ENCODE measurements around the gene GK2. TPM values are rescaled to one million over a fixed set of nuclear protein-coding genes. Genes with fewer than 3 reads are reported as not detected.

GK2 gene
- total RNA-seq, 2 donors from 2014 or later: not detected

GRCh38 chr4:79395841-79396240 lies 12.2 kb downstream of the GK2 start:
- H3K36me3 ChIP-seq: no peaks in the 10 kb centered on the region
- no peaks in the 10 kb centered on the region for H3K4me1 ChIP-seq
- H3K27ac ChIP-seq: no peak overlapping the region
- intact Hi-C loops (cut with DNase I): no loop called here
- H3K27me3 ChIP-seq: no peaks in the 10 kb centered on the region
- DNase-seq: no peak
- no peak overlapping the region for H3K4me3 ChIP-seq
- no peaks in the 10 kb centered on the region for H3K9me3 ChIP-seq
- no peak for TF ChIP-seq CTCF (IDR thresholded peaks at IDR 0.05)
- H3K9ac ChIP-seq (ENCODE audit: low read depth in 2 of 2, low read length in 2 of 2): no peak overlapping the region

- no peak overlapping the region for H3K9ac ChIP-seq (ENCODE audit: low read depth in 2 of 2, low read length in 2 of 2)
- intact Hi-C loops (cut with DNase I): no loop called here
- H3K27me3 ChIP-seq: no peaks in the 10 kb centered on the region
- no peak overlapping the region for H3K27ac ChIP-seq
- no peaks in the 10 kb centered on the region for H3K4me1 ChIP-seq
- DNase-seq: no peak
- no peak for TF ChIP-seq CTCF (IDR thresholded peaks at IDR 0.05)
- H3K36me3 ChIP-seq: no peaks in the 10 kb centered on the region
- H3K4me3 ChIP-seq: no peak overlapping the region
- H3K9me3 ChIP-seq: no peaks in the 10 kb centered on the region
These were observed 17.1 kb downstream of the GK2 start for GRCh38 chr4:79390890-79391289.

GRCh38 chr4:79385641-79386040 lies 22.4 kb downstream of the GK2 start:
- Histone ChIP-seq H3K9ac (ENCODE audit: low read depth in 2 of 2, low read length in 2 of 2) (no peak overlapping the region), H3K9me3 (no peaks in the 10 kb centered on the region), H3K4me3 (no peak overlapping the region), H3K36me3 (no peaks in the 10 kb centered on the region), H3K27me3 (no peaks in the 10 kb centered on the region), H3K27ac (no peak overlapping the region), H3K4me1 (no peaks in the 10 kb centered on the region)
- TF ChIP-seq CTCF (IDR thresholded peaks at IDR 0.05): no peak
- no peak for DNase-seq
- intact Hi-C loops (cut with DNase I): no loop called here

GRCh38 chr4:79381161-79381560 lies 26.9 kb downstream of the GK2 start:
- Histone ChIP-seq H3K4me1 (no peaks in the 10 kb centered on the region), H3K4me3 (no peak overlapping the region), H3K27me3 (no peaks in the 10 kb centered on the region), H3K27ac (no peak overlapping the region), H3K9me3 (no peaks in the 10 kb centered on the region), H3K36me3 (no peaks in the 10 kb centered on the region), H3K9ac (ENCODE audit: low read depth in 2 of 2, low read length in 2 of 2) (no peak overlapping the region)
- TF ChIP-seq CTCF (IDR thresholded peaks at IDR 0.05): no peak
- intact Hi-C loops (cut with DNase I): no loop called here
- DNase-seq: no peak

GRCh38 chr4:79370026-79370425 lies 38.0 kb downstream of the GK2 start:
- intact Hi-C loops (cut with DNase I): no loop called here

More at GRCh38 chr4:79370026-79370425, 38.0 kb downstream of the GK2 start:
- no peak for DNase-seq
- H3K4me3 ChIP-seq: no peak overlapping the region
- no peaks in the 10 kb centered on the region for H3K27me3 ChIP-seq
- no peaks in the 10 kb centered on the region for H3K9me3 ChIP-seq
- no peaks in the 10 kb centered on the region for H3K36me3 ChIP-seq
- H3K27ac ChIP-seq: no peak overlapping the region
- no peaks in the 10 kb centered on the region for H3K4me1 ChIP-seq
- no peak overlapping the region for H3K9ac ChIP-seq (ENCODE audit: low read depth in 2 of 2, low read length in 2 of 2)
- no peak for TF ChIP-seq CTCF (IDR thresholded peaks at IDR 0.05)
